Measurements from ENCODE around the gene DGKZ.

DNA sequence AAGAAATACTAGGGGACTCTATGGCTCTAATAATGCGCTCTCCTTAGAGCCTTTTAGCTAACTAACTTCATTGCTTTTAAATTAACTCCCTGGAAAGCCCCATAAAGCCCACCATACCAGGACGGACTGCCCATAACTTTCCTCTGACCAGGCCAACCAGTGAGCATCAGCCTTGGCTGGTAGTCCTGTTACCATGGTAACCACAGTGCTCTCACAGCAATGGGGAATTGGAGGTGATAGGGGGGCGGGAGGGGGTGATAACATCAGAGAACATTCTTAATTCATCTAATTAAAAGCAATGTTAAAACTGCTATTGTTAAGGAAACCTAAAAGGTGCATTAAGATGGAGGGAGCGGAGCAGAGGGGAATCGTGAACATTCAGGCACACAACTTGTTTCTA is 71.5 kb downstream of the DGKZ start:
- no peak for TF ChIP-seq CTCF (IDR thresholded peaks at IDR 0.05; ENCODE audit: low read depth, low read length)
- no peak for TF ChIP-seq EZH2phosphoT487 (IDR thresholded peaks at IDR 0.05; ENCODE audit: low read depth)

All from OCI-LY3 (cell line).